ENCODE measurements around the gene SOBP. TPM values are rescaled to one million over a fixed set of nuclear protein-coding genes. Genes with fewer than 3 reads are reported as not detected.

SOBP gene
- total RNA-seq, 1 donor from 2014 or later, result 13.3 TPM

DNA sequence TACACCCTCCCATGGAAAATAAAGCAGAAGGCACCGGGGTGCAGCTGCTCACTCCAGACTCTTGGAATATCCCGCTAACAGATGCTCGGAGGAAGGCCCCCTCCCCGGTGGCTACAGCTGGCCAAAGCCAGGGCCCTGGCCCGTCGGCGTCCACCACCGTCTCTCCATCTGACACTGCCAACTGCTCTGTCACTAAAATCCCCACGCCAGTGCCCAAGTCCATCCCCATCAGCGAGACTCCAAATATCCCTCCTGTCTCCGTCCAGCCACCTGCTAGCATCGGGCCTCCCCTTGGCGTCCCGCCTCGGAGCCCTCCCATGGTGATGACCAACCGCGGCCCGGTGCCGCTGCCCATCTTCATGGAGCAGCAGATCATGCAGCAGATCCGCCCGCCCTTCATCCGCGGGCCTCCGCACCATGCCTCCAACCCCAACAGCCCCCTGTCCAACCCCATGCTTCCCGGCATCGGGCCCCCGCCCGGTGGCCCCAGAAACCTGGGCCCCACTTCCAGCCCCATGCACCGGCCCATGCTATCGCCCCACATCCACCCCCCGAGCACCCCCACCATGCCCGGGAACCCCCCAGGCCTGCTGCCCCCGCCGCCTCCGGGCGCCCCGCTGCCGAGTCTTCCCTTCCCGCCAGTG, 143.9 kb downstream of the SOBP start:
- DNase-seq (ENCODE audit: extremely low spot score in 2 of 2), result no peak
- TF ChIP-seq, protein P1, sequence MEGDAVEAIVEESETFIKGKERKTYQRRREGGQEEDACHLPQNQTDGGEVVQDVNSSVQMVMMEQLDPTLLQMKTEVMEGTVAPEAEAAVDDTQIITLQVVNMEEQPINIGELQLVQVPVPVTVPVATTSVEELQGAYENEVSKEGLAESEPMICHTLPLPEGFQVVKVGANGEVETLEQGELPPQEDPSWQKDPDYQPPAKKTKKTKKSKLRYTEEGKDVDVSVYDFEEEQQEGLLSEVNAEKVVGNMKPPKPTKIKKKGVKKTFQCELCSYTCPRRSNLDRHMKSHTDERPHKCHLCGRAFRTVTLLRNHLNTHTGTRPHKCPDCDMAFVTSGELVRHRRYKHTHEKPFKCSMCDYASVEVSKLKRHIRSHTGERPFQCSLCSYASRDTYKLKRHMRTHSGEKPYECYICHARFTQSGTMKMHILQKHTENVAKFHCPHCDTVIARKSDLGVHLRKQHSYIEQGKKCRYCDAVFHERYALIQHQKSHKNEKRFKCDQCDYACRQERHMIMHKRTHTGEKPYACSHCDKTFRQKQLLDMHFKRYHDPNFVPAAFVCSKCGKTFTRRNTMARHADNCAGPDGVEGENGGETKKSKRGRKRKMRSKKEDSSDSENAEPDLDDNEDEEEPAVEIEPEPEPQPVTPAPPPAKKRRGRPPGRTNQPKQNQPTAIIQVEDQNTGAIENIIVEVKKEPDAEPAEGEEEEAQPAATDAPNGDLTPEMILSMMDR (IDR thresholded peaks at IDR 0.05), result no peak
- TF ChIP-seq POLR2A (IDR thresholded peaks at IDR 0.05) (no peak), POLR2AphosphoS5 (IDR thresholded peaks at IDR 0.05; ENCODE audit: insufficient read depth in 1 of 2, low read depth in 1 of 2) (no peak)
- Histone ChIP-seq H3K27me3 (no peaks in the 10 kb centered on the region), H3K4me1 (peaks cover 14% of the 10 kb centered on the region), H3K27ac (no peak overlapping the region), H3K9me3 (no peaks in the 10 kb centered on the region), H3K36me3 (no peaks in the 10 kb centered on the region), H3K4me3 (no peak overlapping the region)
- intact Hi-C loops (cut with DNase I), result no loop called here

DNA sequence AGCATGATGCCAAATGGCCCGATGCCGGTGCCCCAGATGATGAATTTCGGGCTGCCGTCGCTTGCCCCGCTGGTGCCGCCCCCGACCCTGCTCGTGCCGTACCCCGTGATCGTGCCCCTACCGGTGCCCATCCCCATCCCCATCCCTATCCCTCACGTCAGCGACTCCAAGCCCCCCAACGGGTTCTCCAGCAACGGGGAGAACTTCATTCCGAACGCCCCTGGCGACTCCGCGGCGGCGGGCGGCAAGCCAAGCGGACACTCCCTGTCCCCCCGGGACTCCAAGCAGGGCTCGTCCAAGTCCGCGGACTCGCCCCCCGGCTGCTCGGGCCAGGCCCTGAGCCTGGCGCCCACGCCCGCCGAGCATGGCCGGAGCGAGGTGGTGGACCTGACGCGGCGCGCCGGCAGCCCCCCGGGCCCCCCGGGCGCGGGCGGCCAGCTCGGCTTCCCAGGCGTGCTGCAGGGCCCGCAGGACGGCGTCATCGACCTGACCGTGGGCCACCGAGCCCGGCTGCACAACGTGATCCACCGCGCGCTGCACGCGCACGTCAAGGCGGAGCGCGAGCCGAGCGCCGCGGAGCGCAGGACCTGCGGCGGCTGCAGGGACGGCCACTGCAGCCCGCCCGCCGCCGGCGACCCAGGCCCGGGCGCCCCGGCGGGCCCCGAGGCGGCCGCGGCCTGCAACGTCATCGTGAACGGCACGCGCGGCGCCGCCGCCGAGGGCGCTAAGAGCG, 144.6 kb downstream of the SOBP start:
- H3K36me3 ChIP-seq, result no peaks in the 10 kb centered on the region
- no peaks in the 10 kb centered on the region for H3K9me3 ChIP-seq
- no peak overlapping the region for H3K27ac ChIP-seq
- H3K4me1 ChIP-seq, result peaks cover 8% of the 10 kb centered on the region
- intact Hi-C loops (cut with DNase I), result no loop called here
- H3K27me3 ChIP-seq, result no peaks in the 10 kb centered on the region
- peak overlapping the region; percentile 20 to 38 for H3K4me3 ChIP-seq
- DNase-seq (ENCODE audit: extremely low spot score in 2 of 2), result peak in 1 of 2 donors; percentile 44
- TF ChIP-seq POLR2A (IDR thresholded peaks at IDR 0.05) (no peak), POLR2AphosphoS5 (IDR thresholded peaks at IDR 0.05; ENCODE audit: insufficient read depth in 1 of 2, low read depth in 1 of 2) (no peak)
- TF ChIP-seq, protein P1 (IDR thresholded peaks at IDR 0.05), result no peak

DNA sequence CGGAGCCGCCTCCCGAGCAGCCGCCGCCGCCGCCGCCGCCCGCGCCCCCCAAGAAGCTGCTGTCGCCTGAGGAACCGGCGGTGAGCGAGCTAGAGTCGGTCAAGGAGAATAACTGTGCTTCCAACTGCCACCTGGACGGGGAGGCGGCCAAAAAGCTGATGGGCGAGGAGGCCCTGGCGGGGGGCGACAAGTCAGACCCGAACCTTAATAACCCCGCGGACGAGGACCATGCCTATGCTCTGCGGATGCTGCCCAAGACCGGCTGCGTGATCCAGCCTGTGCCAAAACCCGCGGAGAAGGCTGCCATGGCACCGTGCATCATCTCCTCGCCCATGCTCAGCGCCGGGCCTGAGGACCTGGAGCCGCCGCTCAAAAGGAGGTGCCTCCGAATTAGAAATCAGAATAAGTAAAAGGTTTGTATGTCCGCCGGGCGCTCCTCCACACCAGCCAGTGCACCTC, 145.2 kb downstream of the SOBP start:
- TF ChIP-seq POLR2AphosphoS5 (IDR thresholded peaks at IDR 0.05; ENCODE audit: insufficient read depth in 1 of 2, low read depth in 1 of 2), result no peak
- TF ChIP-seq, protein P1 (IDR thresholded peaks at IDR 0.05), result no peak
- TF ChIP-seq POLR2A (IDR thresholded peaks at IDR 0.05), result no peak

DNA sequence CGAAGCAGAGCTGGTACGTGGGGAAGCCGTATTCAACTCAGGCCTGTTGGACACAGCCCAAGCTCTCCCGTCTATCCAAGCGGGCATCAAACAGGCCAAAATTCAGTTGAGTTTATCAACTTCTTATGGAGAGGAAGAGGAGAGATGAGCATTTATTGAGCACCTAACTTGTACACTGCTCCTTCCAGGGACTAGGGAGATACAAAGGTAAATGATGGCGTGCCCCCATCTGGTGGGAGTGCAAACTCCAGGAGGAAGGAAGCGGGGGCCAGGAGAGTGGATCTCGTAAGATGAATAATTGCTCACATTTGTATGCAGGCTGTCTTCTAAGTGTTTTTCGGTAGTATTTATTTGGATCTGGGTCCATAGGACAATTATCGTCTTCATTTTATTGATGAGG, 146.6 kb downstream of the SOBP start:
- Histone ChIP-seq H3K36me3 (no peaks in the 10 kb centered on the region), H3K9me3 (no peaks in the 10 kb centered on the region), H3K27ac (no peak overlapping the region), H3K27me3 (no peaks in the 10 kb centered on the region), H3K4me3 (no peak overlapping the region), H3K4me1 (peaks cover 15% of the 10 kb centered on the region)
- TF ChIP-seq POLR2A (IDR thresholded peaks at IDR 0.05) (no peak), POLR2AphosphoS5 (IDR thresholded peaks at IDR 0.05; ENCODE audit: insufficient read depth in 1 of 2, low read depth in 1 of 2) (no peak)
- TF ChIP-seq, protein P1 (IDR thresholded peaks at IDR 0.05), result no peak
- no peak for DNase-seq (ENCODE audit: extremely low spot score in 2 of 2)
- intact Hi-C loops (cut with DNase I), result no loop called here

More for the DNA sequence above, 145.2 kb downstream of the SOBP start:
- Histone ChIP-seq H3K9me3 (no peaks in the 10 kb centered on the region), H3K4me3 (peak overlapping the region in 1 of 2 donors; percentile 38), H3K36me3 (no peaks in the 10 kb centered on the region), H3K27ac (no peak overlapping the region), H3K27me3 (no peaks in the 10 kb centered on the region), H3K4me1 (peaks cover 5% of the 10 kb centered on the region)
- intact Hi-C loops (cut with DNase I), result no loop called here
- DNase-seq (ENCODE audit: extremely low spot score in 2 of 2), result peak in 1 of 2 donors; percentile 67

Measured in vagina (tissue), 2 donors.